Activated CD8-positive, alpha-beta memory T cell treated with anti-CD3 and anti-CD28 coated beads, Interleukin-2, amount 50 U/mL, for 24 hours (primary cell): ENCODE data around the gene MGARP.
"Not testable (repeated sequence)": the region's sequence is repeated elsewhere in the genome, so short reads cannot be mapped to it uniquely, and the experiment has no call there.

Experiments
- DNase-seq: peaks from one replicate; pipeline ENCODE4 v3.0.0-alpha.2; 2020; ENCODE audit errors: extremely low read depth

MGARP gene

GRCh38 chr4:139279760-139280620, at the start of gene MGARP:
Gene MGARP (minus strand): TSS chr4:139280225. CDS start chr4:139280158, 67 bp downstream.
- DNase-seq = no peak

GRCh38 chr4:139329665-139330200, 49.7 kb upstream of the MGARP start:
- DNase-seq = no peak

- no peak for DNase-seq
These were observed 44.6 kb upstream of the MGARP start for GRCh38 chr4:139324620-139325019.

GRCh38 chr4:139322541-139322940, 42.5 kb upstream of the MGARP start:
- not testable (repeated sequence) for DNase-seq

- not testable (repeated sequence) for DNase-seq
These were observed 42.0 kb upstream of the MGARP start for GRCh38 chr4:139322070-139322469.

GRCh38 chr4:139319571-139319970, 39.5 kb upstream of the MGARP start:
- no peak for DNase-seq

GRCh38 chr4:139317635-139318034, 37.6 kb upstream of the MGARP start:
- no peak for DNase-seq

GRCh38 chr4:139316733-139317132, 36.7 kb upstream of the MGARP start:
- DNase-seq = no peak

- no peak for DNase-seq
These were observed 35.2 kb upstream of the MGARP start for GRCh38 chr4:139315221-139315675.

GRCh38 chr4:139314047-139314800, 34.2 kb upstream of the MGARP start:
- no peak for DNase-seq

GRCh38 chr4:139313414-139313813, 33.4 kb upstream of the MGARP start:
- DNase-seq = not testable (repeated sequence)

- DNase-seq = no peak
These were observed 32.7 kb upstream of the MGARP start for GRCh38 chr4:139312552-139313332.

GRCh38 chr4:139311909-139312308, 31.9 kb upstream of the MGARP start:
- no peak for DNase-seq

- DNase-seq = no peak
These were observed 24.9 kb upstream of the MGARP start for GRCh38 chr4:139304920-139305319.

GRCh38 chr4:139301821-139302611, 22.0 kb upstream of the MGARP start, which contains the start of gene NDUFC1:
Gene NDUFC1 (minus strand): TSS chr4:139302477. CDS start chr4:139295798, 6,679 bp downstream.
- DNase-seq = no peak

- peak; percentile 95 for DNase-seq
These were observed 21.2 kb upstream of the MGARP start, which contains the start of gene NAA15 for GRCh38 chr4:139301113-139301820. Gene NAA15 (plus strand): TSS chr4:139301505. CDS start chr4:139301778, 273 bp downstream.

- no peak for DNase-seq
These were observed 20.5 kb upstream of the MGARP start for GRCh38 chr4:139300431-139301112.

GRCh38 chr4:139299536-139299935, 19.5 kb upstream of the MGARP start:
- no peak for DNase-seq

- no peak for DNase-seq
These were observed 17.0 kb upstream of the MGARP start for GRCh38 chr4:139297001-139297410.
